ENCODE data around the gene ENOX1.
A peak's percentile ranks its signal among the peaks of the same experiment; 100 is the strongest.
"Not testable (repeated sequence)": the region's sequence is repeated elsewhere in the genome, so short reads cannot be mapped to it uniquely, and the experiment has no call there.

The ENOX1 gene

DNA sequence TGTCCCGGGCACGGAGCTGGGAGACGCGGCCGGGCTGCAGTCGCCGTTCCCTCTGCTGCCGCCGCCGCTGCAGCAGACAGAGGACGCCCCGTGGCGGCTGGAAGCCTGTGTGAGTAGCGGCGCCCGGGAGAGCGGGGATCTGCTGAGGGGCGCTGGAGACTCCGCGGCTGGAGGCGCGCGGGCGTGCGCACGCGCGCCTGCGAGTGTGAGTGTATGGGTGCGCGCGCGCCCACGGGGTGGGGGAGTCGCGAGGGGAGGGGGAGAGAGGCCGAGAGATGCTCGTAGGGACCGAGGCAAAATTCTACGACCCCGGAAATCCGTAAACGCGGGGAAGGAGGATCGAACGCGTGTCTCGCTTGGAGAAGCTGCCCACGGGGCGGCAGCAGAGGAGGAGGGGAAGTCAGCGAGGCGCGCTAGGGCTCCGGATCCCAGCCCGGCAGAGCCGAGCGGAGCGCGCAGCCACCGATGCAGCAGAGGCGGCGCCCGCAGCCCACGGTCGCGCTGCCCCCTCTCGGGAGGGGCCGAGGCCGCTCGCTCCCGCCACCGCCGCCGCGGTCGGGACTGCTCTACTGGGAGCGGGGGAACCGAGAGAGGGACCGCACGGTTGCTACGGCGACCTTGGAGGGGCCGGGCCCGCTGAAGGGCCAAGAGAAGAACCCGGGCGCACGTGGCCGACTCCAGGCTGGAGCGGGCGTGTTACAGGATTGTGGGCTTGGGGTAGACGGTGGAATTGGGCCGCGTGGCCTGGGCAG lies at the start of gene ENOX1:
Gene ENOX1 (minus strand): TSS at position 207 of the 752 bp plus-strand sequence.
- DNase-seq = peak; percentile 82

DNA sequence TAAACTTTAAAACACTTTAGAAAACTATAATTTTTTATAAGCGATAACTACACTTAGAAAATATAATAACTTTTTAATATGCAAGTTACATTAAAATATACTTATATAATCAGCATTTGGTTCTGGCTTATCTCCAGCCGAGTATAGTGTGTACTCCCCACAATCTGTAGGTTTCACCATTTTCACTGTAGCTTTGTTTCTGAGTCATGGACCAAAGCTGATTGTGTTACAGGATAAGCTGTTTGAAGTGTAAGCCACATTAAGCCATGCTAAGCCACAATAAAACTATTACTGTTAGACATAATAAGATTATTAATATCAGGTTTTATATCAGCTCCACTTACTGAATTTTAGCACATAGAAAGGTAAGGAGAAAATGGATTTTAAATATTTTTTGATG lies 48.9 kb upstream of the ENOX1 start:
- no peak for DNase-seq

- no peak for DNase-seq
Observed at GRCh38 chr13:43831088-43831487, 44.3 kb upstream of the ENOX1 start.

- DNase-seq = no peak
Observed at GRCh38 chr13:43830497-43830881, 43.7 kb upstream of the ENOX1 start.

DNA sequence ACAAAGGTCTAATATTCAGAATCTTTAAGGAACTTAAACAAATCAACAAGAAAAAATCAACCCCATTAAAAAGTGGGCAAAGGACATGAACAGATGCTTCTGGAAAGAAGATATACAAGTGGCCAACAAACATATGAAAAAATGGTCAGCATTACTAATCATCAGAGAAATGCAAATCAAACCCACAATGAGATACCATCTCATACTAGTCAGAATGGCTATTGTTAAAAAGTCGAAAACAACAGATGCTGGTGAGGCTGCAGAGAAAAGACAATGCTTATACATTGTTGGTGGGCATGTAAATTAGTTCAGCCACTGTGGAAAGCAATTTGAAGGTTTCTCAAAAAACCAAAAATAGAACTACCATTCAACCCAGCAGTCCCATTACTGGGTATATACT lies 37.9 kb upstream of the ENOX1 start:
- not testable (repeated sequence) for DNase-seq

- DNase-seq = no peak
Observed at GRCh38 chr13:43822969-43823368, 36.2 kb upstream of the ENOX1 start.

DNA sequence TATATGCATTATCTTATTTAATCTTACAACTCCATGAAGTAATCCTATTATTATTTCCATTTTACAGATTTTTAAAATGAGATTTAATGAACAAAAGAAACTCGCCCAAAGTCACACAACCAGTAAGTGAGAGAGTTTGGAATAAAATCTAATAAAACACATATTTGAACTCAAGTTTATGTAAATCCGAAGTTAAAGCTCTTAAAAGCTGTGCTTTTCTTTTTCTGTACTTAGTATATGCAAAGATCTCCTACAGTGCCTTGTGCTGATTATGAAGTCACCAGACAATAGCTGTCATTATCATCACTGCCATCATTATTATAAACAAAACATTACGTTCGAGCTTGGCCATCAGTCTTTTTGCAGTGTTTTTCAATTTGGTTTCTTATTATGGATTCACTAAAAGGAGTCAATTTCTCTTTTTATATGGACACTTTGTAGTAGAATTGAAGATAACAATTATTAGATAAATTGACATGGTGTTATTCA lies 29.7 kb upstream of the ENOX1 start:
- DNase-seq = no peak

DNA sequence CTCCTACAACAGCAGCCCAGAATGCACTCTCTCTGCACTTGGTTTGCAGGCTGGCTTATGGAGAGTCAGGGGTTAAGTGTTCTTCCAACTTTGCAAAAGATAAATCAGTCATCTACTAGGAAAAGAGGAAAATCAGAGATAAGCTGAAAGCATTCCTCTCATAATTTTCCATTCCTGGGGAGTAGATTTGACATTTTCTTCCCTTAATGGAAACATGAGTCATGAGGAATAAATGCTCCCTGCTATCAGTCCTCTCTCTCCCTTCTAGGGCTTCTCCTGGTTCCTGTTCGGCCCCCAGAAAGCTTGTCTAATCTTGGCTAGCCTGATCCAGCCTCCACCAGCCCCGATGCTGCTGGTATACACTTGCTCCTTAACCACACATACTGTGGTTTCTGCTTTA lies 28.4 kb upstream of the ENOX1 start:
- DNase-seq = no peak

- DNase-seq = no peak
Observed at GRCh38 chr13:43808676-43809075, 21.9 kb upstream of the ENOX1 start.

DNA sequence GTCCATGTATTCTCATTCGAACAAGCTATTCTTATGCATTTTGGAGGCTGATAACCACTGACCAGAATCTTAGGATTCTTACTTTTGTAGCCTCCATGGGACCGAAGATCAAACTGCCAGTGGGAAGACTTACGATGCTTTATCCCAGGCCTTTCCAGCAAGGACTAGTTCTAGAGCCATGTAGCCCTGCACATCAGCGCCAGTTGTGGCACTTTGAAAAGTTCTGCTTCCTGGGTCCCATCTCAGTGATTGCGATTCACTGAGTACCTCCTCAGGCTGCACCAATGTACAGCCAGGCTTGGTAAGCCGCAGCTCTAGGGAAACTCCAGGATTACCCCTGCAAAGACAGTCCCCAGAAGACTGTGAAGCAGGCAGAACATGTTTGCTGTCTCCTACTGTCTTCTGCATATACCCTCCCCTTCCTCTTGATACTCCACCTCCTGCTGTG lies 18.9 kb upstream of the ENOX1 start:
- DNase-seq = no peak

- no peak for DNase-seq
Observed at GRCh38 chr13:43805071-43805468, 18.3 kb upstream of the ENOX1 start.

- DNase-seq = peak; percentile 73
Observed at GRCh38 chr13:43804461-43805070, 17.8 kb upstream of the ENOX1 start.

DNA sequence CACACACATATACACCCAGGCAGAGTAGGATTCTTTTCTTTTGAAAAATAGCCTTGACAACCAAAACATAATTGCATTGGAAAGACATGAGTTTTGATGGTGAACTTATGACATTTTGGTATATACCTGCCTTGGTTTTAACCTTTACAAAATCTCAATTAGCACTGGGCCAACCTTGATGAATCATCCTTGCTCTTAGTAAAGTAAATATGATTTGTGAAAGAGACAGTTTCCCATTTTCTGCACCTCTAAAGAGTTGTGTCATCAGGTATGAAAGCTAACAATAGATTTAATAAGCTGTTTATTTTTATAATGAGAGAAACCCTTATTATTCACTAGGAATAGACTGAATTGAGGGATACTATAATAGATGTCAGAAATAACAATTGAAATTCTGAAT lies 15.7 kb upstream of the ENOX1 start:
- DNase-seq = no peak

GRCh38 chr13:43800828-43801227 lies 14.1 kb upstream of the ENOX1 start:
- DNase-seq = no peak

GRCh38 chr13:43799191-43799590 lies 12.4 kb upstream of the ENOX1 start:
- DNase-seq = no peak

DNA sequence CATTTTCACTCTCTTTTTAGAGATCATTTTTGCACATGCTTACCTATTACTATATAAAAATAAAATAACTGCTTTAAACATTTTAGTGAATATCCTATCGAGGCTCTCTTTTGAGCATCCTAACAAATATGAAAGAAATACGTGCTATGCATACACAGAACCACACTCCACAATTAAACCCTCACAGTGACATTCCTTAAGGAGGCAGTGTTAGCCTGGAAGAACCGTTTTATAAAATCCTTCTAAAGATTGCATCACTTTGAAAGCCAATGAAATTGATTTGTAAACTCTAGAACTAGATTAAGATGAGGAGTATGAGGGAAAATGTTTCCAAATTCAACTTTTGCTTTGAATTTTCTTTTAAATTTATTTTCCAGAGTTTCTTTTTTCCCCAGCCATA lies 11.1 kb upstream of the ENOX1 start:
- no peak for DNase-seq

- no peak for DNase-seq
Observed at GRCh38 chr13:43797159-43797558, 10.4 kb upstream of the ENOX1 start.

- no peak for DNase-seq
Observed at GRCh38 chr13:43794416-43794815, 7.6 kb upstream of the ENOX1 start.

- DNase-seq = no peak
Observed at GRCh38 chr13:43792076-43792881, 5.5 kb upstream of the ENOX1 start.

- no peak for DNase-seq
Observed at GRCh38 chr13:43787997-43788396, 1.2 kb upstream of the ENOX1 start.

- DNase-seq = no peak
Observed at GRCh38 chr13:43787518-43787891, 733 bp upstream of the ENOX1 start.

GRCh38 chr13:43786472-43786765 lies 353 bp downstream of the ENOX1 start:
- DNase-seq = no peak

DNA sequence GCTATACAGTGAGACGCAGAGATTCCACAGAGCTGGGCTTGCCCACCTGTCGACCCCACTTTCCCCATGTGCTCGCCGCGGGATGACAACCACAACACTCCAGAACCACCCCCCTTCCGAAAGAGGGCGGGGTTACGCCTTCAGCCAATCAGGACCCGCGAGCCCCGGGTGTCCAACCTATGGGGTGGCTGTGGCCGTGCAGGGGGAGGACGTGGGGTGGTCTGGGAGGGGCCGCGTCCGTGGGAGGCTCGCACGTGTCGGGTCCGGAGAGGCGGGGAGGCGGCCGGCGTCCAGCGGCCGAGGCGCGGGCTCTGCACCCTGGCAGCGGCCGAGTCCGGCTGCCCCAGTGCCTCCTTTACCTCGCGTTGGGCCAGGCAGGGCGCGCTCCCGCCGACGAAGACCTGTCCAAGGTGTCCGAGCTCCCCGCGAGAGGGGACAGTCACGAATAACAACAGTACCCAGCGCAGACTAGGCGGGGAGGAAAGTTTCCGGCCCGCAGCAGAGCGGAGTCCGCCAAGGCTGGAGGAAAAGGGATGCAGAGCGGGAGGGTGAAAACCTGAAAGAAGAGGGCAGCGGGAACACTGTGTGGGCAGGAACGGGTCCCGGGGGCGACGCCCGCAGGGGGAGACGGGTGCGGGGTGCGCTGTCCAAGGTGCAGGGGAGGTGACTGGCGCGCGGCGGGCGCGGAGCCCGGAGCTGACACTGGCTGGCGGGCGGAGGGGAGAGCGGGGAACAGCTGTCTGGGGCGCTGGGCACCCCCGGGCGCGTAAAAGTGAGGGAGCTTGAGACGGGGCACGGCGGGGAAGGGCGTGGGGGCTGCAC lies 911 bp downstream of the ENOX1 start:
- peak; percentile 49 for DNase-seq

Measured in NCI-H1092 treated with DMSO at 0.1 percent for 48 hours (cell line).